ENCODE results near the gene HLCS. TPM values are rescaled to one million over a fixed set of nuclear protein-coding genes. Genes with fewer than 3 reads are reported as not detected.

HLCS gene
- total and polyA plus RNA-seq, 2 experiments from 2014 or later = 12.4 to 20.1 TPM

- Histone ChIP-seq H3K27me3 (peaks cover 24% of the 10 kb centered on the region), H3K4me3 (no peak overlapping the region), H3K9me3 (ENCODE audit: low read depth) (no peaks in the 10 kb centered on the region), H3K4me1 (ENCODE audit: low read depth) (peaks cover 27% of the 10 kb centered on the region), H3K36me3 (no peaks in the 10 kb centered on the region), H3K27ac (no peak overlapping the region)
- no peak for TF ChIP-seq CTCF (IDR thresholded peaks at IDR 0.05; ENCODE audit: low read depth, low read length)
- peak; percentile 46 to 62 for DNase-seq (ENCODE audit: low read depth in 1 of 2, low spot score in 1 of 2)
These were observed 216.4 kb downstream of the HLCS start for GRCh38 chr21:36749935-36750575.

- peak; percentile 15 for TF ChIP-seq CTCF (IDR thresholded peaks at IDR 0.05; ENCODE audit: low read depth, low read length)
These were observed 218.6 kb downstream of the HLCS start for GRCh38 chr21:36747815-36748383.

GRCh38 chr21:36747041-36747814 is 219.2 kb downstream of the HLCS start:
- no peak overlapping the region for H3K27ac ChIP-seq
- no peaks in the 10 kb centered on the region for H3K9me3 ChIP-seq (ENCODE audit: low read depth)
- peaks cover 27% of the 10 kb centered on the region for H3K4me1 ChIP-seq (ENCODE audit: low read depth)
- no peaks in the 10 kb centered on the region for H3K36me3 ChIP-seq
- H3K27me3 ChIP-seq = peaks cover 27% of the 10 kb centered on the region
- peak overlapping the region; percentile 41 for H3K4me3 ChIP-seq
- DNase-seq (ENCODE audit: low read depth in 1 of 2, low spot score in 1 of 2) = peak in 1 of 2 donors; percentile 1
- no peak for TF ChIP-seq CTCF (IDR thresholded peaks at IDR 0.05; ENCODE audit: low read depth, low read length)

More at GRCh38 chr21:36747815-36748383, 218.6 kb downstream of the HLCS start:
- peak overlapping the region; percentile 47 for H3K4me3 ChIP-seq
- H3K4me1 ChIP-seq (ENCODE audit: low read depth) = peaks cover 27% of the 10 kb centered on the region
- peak; percentile 51 to 86 for DNase-seq (ENCODE audit: low read depth in 1 of 2, low spot score in 1 of 2)
- H3K27ac ChIP-seq = no peak overlapping the region
- peaks cover 27% of the 10 kb centered on the region for H3K27me3 ChIP-seq
- no peaks in the 10 kb centered on the region for H3K9me3 ChIP-seq (ENCODE audit: low read depth)
- H3K36me3 ChIP-seq = no peaks in the 10 kb centered on the region

- no peak overlapping the region for H3K27ac ChIP-seq
- H3K36me3 ChIP-seq = no peaks in the 10 kb centered on the region
- H3K4me3 ChIP-seq = no peak overlapping the region
- no peaks in the 10 kb centered on the region for H3K9me3 ChIP-seq (ENCODE audit: low read depth)
- H3K4me1 ChIP-seq (ENCODE audit: low read depth) = peaks cover 9% of the 10 kb centered on the region
- no peak for TF ChIP-seq CTCF (IDR thresholded peaks at IDR 0.05; ENCODE audit: low read depth, low read length)
- DNase-seq (ENCODE audit: low read depth in 1 of 2, low spot score in 1 of 2) = no peak
- H3K27me3 ChIP-seq = peaks cover 27% of the 10 kb centered on the region
These were observed 221.0 kb downstream of the HLCS start for GRCh38 chr21:36745459-36745858.

GRCh38 chr21:36744560-36745231 is 221.8 kb downstream of the HLCS start:
- H3K4me1 ChIP-seq (ENCODE audit: low read depth) = peaks cover 1% of the 10 kb centered on the region
- no peak for TF ChIP-seq CTCF (IDR thresholded peaks at IDR 0.05; ENCODE audit: low read depth, low read length)
- no peaks in the 10 kb centered on the region for H3K36me3 ChIP-seq
- H3K4me3 ChIP-seq = no peak overlapping the region
- peaks cover 27% of the 10 kb centered on the region for H3K27me3 ChIP-seq
- DNase-seq (ENCODE audit: low read depth in 1 of 2, low spot score in 1 of 2) = no peak
- H3K27ac ChIP-seq = no peak overlapping the region
- no peaks in the 10 kb centered on the region for H3K9me3 ChIP-seq (ENCODE audit: low read depth)
